GM23248 (cell line): ENCODE data around the gene ENOX1. TPM values are rescaled to one million over a fixed set of nuclear protein-coding genes. Genes with fewer than 3 reads are reported as not detected.
A peak's percentile ranks its signal among the peaks of the same experiment; 100 is the strongest.

Source experiments
- DNase-seq: peaks from one replicate; pipeline ENCODE4 v3.0.0-alpha.2; 2015
- H2AFZ ChIP-seq: fragments of 200-600 bp; sonication (generic); 2 replicates; pipeline ENCODE4 v1.6.1; 2016; ENCODE audit warnings: antibody characterized with exemption
- H3F3A ChIP-seq: fragments of 200-600 bp; sonication (generic); 2 replicates; pipeline ENCODE4 v1.6.1; 2016; ENCODE audit warnings: mild to moderate bottlenecking, antibody characterized with exemption, mixed run types; ENCODE audit not compliant: insufficient read depth
- H3K27ac ChIP-seq: fragments of 200-600 bp; sonication (generic); 2 replicates; pipeline ENCODE4 v1.5.1; 2016; ENCODE audit warnings: mild to moderate bottlenecking
- H3K27me3 ChIP-seq: fragments of 200-600 bp; sonication (generic); replicated peaks from 2 replicates; pipeline ENCODE4 v1.6.1; 2016; ENCODE audit warnings: mild to moderate bottlenecking; ENCODE audit not compliant: insufficient read depth
- H3K36me3 ChIP-seq: fragments of 200-600 bp; sonication (generic); 2 replicates; pipeline ENCODE4 v1.6.1; 2016; ENCODE audit warnings: low read depth, mild to moderate bottlenecking
- H3K4me1 ChIP-seq: fragments of 200-600 bp; sonication (generic); 2 replicates; pipeline ENCODE4 v1.6.1; 2016; ENCODE audit warnings: mild to moderate bottlenecking; ENCODE audit not compliant: insufficient read depth
- H3K4me2 ChIP-seq: fragments of 200-600 bp; sonication (generic); one replicate; pipeline ENCODE4 v1.6.1; 2016; ENCODE audit warnings: mild to moderate bottlenecking; ENCODE audit not compliant: unreplicated experiment
- H3K4me3 ChIP-seq: fragments of 200-600 bp; sonication (generic); 2 replicates; pipeline ENCODE4 v1.5.1; 2016; ENCODE audit warnings: mild to moderate bottlenecking
- H3K79me2 ChIP-seq: fragments of 200-600 bp; sonication (generic); 2 replicates; pipeline ENCODE4 v1.6.1; 2016; ENCODE audit warnings: mild to moderate bottlenecking; ENCODE audit not compliant: insufficient read depth
- H3K9ac ChIP-seq: fragments of 200-600 bp; sonication (generic); 2 replicates; pipeline ENCODE4 v1.6.1; 2016; ENCODE audit warnings: mild to moderate bottlenecking
- H3K9me2 ChIP-seq: fragments of 200-600 bp; sonication (generic); 2 replicates; pipeline ENCODE4 v1.6.1; 2016; ENCODE audit warnings: mixed run types, mild to moderate bottlenecking, moderate library complexity; ENCODE audit not compliant: insufficient read depth
- H3K9me3 ChIP-seq: fragments of 200-600 bp; sonication (generic); one replicate; pipeline ENCODE4 v1.6.1; 2017; ENCODE audit warnings: low read depth
- H4K20me1 ChIP-seq: fragments of 200-600 bp; sonication (generic); 2 replicates; pipeline ENCODE4 v1.6.0; 2016; ENCODE audit not compliant: insufficient read depth
- EZH2 ChIP-seq: fragments of 200-600 bp; sonication (generic); IDR thresholded peaks from 2 replicates; pipeline ENCODE4 v1.6.1; 2018; ENCODE audit warnings: antibody characterized with exemption, mild to moderate bottlenecking; ENCODE audit not compliant: insufficient read depth, poor library complexity, severe bottlenecking
- EZH2phosphoT487 ChIP-seq: fragments of 200-600 bp; sonication (generic); IDR thresholded peaks from 2 replicates; pipeline ENCODE4 v1.6.1; 2018; ENCODE audit warnings: antibody characterized with exemption, moderate library complexity, mild to moderate bottlenecking, low read depth; ENCODE audit not compliant: insufficient read depth
- WGBS, 2 experiments: methylation state at CpG; one replicate each; pipeline ENCODE4 v1.1.6; 2015 to 2017; ENCODE audit warnings: low lambda C conversion rate in 2 of 2, low coverage in 1 of 2; ENCODE audit errors: missing lambda C conversion rate in 2 of 2; 5-methylcytosine and 5-hydroxymethylcytosine counted together
- in situ Hi-C: fragments of 300-500 bp; cut with MboI; formaldehyde crosslinking; loops from 2 replicates; pipeline ENCODE4 v1.15.0; 2020
- polyA plus RNA-seq: library from polyadenylated mRNA; unstranded; fragments of >200 nt; fragmentation: Nextera tagmentation; extraction: Ambion mirVana; gene quantifications from 2 replicates; pipeline ENCODE4 v1.2.1, GENCODE V29; 2016
- total RNA-seq: library from RNA; depleted of rRNA; stranded (reverse); fragments of >200 nt; shearing (Covaris generic); gene quantifications from 2 replicates; pipeline ENCODE4 v1.2.3, GENCODE V29; 2014

Gene ENOX1
- total and polyA plus RNA-seq, 2 experiments from 2014 or later: 1.8 to 3.2 TPM

DNA sequence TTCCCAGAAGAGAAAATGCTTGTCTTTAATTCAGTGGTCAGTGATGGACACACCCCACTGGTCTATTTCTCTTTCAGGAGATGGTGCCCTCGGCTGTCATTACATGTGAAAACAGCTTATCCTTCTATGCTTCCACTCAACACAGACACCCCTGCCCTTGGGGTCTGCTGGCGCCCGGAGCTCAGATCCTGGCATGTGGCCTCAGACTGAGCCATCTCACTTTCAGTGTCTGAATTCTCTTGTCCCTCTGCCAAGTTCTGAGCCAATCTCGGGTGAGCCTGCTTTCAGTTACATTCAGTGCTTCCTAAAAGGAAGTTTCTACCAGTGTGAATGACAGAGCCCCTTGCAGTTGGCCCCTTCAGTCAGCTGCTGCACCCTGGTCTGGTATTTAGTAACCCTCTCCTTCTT lies 469.8 kb downstream of the ENOX1 start:
- peak overlapping the region; percentile 44 for H3K9ac ChIP-seq
- TF ChIP-seq EZH2: no peak
- no peak for TF ChIP-seq EZH2phosphoT487

DNA sequence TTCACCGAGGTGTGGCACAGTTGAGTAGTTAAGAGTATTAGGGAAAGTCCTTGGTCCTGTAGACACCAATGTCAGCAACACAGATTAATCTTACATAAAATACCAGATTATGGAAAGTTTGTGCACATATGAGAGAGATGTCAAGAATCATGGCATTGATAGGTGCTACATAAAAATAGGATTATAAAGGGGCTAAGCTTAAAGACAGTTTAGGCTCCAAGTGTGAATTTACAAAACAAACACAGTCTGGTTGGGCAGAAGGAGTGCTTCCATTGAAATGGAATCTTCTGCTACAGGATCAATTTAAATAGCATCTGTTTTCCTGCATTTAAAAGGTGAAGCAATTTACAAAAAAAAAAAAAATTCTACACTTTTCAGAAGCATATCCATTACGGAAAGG lies 470.5 kb downstream of the ENOX1 start:
- H2AFZ ChIP-seq: 0 out of 2 replicates have a peak overlapping the region, but pooled peaks have one; percentile 89
- no peaks in the 10 kb centered on the region for H3K9me2 ChIP-seq
- in situ Hi-C loops: loop anchor here (25.0 kb wide), 1 partner anchor 471 kb away; the partner anchor contains the start of gene ENOX1
- WGBS, 2 experiments: 78 to 81% methylated on average over 2 of the region's 2 CpGs
- H3K27me3 ChIP-seq: no peaks in the 10 kb centered on the region
- H3K27ac ChIP-seq: no peak overlapping the region
- H3K36me3 ChIP-seq: no peaks in the 10 kb centered on the region
- H3K9me3 ChIP-seq: no peaks in the 10 kb centered on the region
- H4K20me1 ChIP-seq: no peaks in the 10 kb centered on the region
- no peak overlapping the region for H3K4me2 ChIP-seq
- H3F3A ChIP-seq: 0 out of 2 replicates have a peak, but pooled peaks cover 5% of the 10 kb centered on the region
- no peak overlapping the region for H3K4me3 ChIP-seq
- no peak for DNase-seq
- no peak overlapping the region for H3K9ac ChIP-seq
- peaks cover 12% of the 10 kb centered on the region for H3K4me1 ChIP-seq
- no peaks in the 10 kb centered on the region for H3K79me2 ChIP-seq
- TF ChIP-seq EZH2 (no peak), EZH2phosphoT487 (no peak)

More for the DNA sequence above, 469.8 kb downstream of the ENOX1 start:
- no peaks in the 10 kb centered on the region for H3K36me3 ChIP-seq
- H3K9me3 ChIP-seq: no peaks in the 10 kb centered on the region
- 0 out of 2 replicates have a peak, but pooled peaks cover 5% of the 10 kb centered on the region for H3F3A ChIP-seq
- 5 to 10% methylated on average over 4 of the region's 4 CpGs for WGBS, 2 experiments
- peak overlapping the region; percentile 89 for H2AFZ ChIP-seq
- no peaks in the 10 kb centered on the region for H3K9me2 ChIP-seq
- H3K27me3 ChIP-seq: no peaks in the 10 kb centered on the region
- H4K20me1 ChIP-seq: no peaks in the 10 kb centered on the region
- in situ Hi-C loops: loop anchor here (25.0 kb wide), 1 partner anchor 470 kb away; the partner anchor contains the start of gene ENOX1
- peaks cover 12% of the 10 kb centered on the region for H3K4me1 ChIP-seq
- H3K27ac ChIP-seq: no peak overlapping the region
- H3K4me2 ChIP-seq: peak overlapping the region; percentile 74
- peak; percentile 78 for DNase-seq
- no peaks in the 10 kb centered on the region for H3K79me2 ChIP-seq
- H3K4me3 ChIP-seq: peak overlapping the region; percentile 44

DNA sequence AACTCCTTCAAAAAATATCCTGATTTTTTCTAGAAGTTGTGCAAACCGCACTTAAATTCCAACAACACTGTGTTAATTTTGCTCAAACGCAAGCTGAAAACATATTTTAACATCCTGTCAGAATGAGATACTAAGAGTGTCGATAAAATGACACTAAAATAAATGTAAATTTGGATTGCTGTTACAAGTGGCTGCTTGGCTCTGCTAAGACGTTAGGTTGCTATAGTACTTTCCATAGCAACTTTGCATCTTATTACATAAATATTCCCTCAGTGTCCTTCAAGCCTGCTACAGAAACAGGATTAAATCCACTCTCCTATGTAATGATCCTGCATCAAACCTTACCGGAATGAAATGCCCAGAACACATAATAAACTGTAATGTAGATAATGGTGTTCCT lies 471.2 kb downstream of the ENOX1 start:
- Histone ChIP-seq H3K9ac (no peak overlapping the region), H3K4me3 (no peak overlapping the region), H3K36me3 (no peaks in the 10 kb centered on the region), H3K27me3 (no peaks in the 10 kb centered on the region), H3K9me2 (no peaks in the 10 kb centered on the region), H3K79me2 (no peaks in the 10 kb centered on the region), H3K9me3 (no peaks in the 10 kb centered on the region), H4K20me1 (no peaks in the 10 kb centered on the region), H3F3A (0 out of 2 replicates have a peak, but pooled peaks cover 5% of the 10 kb centered on the region), H3K27ac (no peak overlapping the region), H2AFZ (no peak overlapping the region), H3K4me1 (peaks cover 12% of the 10 kb centered on the region), H3K4me2 (no peak overlapping the region)
- WGBS, 2 experiments: 79 to 83% methylated on average over 5 of the region's 5 CpGs
- DNase-seq: no peak
- no peak for TF ChIP-seq EZH2
- TF ChIP-seq EZH2phosphoT487: no peak
- in situ Hi-C loops: loop anchor here (25.0 kb wide), 1 partner anchor 472 kb away; the partner anchor contains the start of gene ENOX1

- in situ Hi-C loops: loop anchor here (25.0 kb wide), 1 partner anchor 478 kb away; the partner anchor contains the start of gene ENOX1
Observed at GRCh38 chr13:43309311-43309710, 477.5 kb downstream of the ENOX1 start.

More at GRCh38 chr13:43309311-43309710, 477.5 kb downstream of the ENOX1 start:
- no peaks in the 10 kb centered on the region; the same call in 1 of the 2 replicates for H3K27me3 ChIP-seq
- H3K27ac ChIP-seq: 0 out of 2 replicates have a peak overlapping the region, but pooled peaks have one; percentile 6
- peak; percentile 67 for DNase-seq
- H3K79me2 ChIP-seq: no peaks in the 10 kb centered on the region
- H2AFZ ChIP-seq: 0 out of 2 replicates have a peak overlapping the region, but pooled peaks have one; percentile 7
- peaks cover 12% of the 10 kb centered on the region for H3K4me1 ChIP-seq
- H3K36me3 ChIP-seq: no peaks in the 10 kb centered on the region
- 8 to 16% methylated on average over 4 of the region's 4 CpGs for WGBS, 2 experiments
- H3F3A ChIP-seq: peaks cover 19% of the 10 kb centered on the region
- no peak overlapping the region for H3K9ac ChIP-seq
- H3K9me2 ChIP-seq: no peaks in the 10 kb centered on the region
- no peaks in the 10 kb centered on the region for H4K20me1 ChIP-seq
- no peaks in the 10 kb centered on the region for H3K9me3 ChIP-seq
- H3K4me3 ChIP-seq: no peak overlapping the region
- TF ChIP-seq EZH2phosphoT487: no peak
- TF ChIP-seq EZH2: no peak
- no peak overlapping the region for H3K4me2 ChIP-seq
